ENCODE data around the gene HSPE1.
"Not testable (repeated sequence)": the region's sequence is repeated elsewhere in the genome, so short reads cannot be mapped to it uniquely, and the experiment has no call there.

HSPE1 gene

GRCh38 chr2:197499594-197500502, at the start of gene HSPE1, which contains the start of gene HSPD1:
Gene HSPE1 (plus strand): TSS chr2:197500379. CDS start chr2:197500437, 58 bp downstream.
Gene HSPD1 (minus strand): TSS chr2:197499840. CDS start chr2:197498848, 992 bp downstream.
- peak; percentile 99 for DNase-seq

GRCh38 chr2:197450465-197450864, 49.7 kb upstream of the HSPE1 start:
- no peak for DNase-seq

- DNase-seq = not testable (repeated sequence)
These were observed 49.2 kb upstream of the HSPE1 start for GRCh38 chr2:197450935-197451358.

GRCh38 chr2:197452754-197453122, 47.4 kb upstream of the HSPE1 start:
- DNase-seq = no peak

GRCh38 chr2:197453123-197453913, 46.9 kb upstream of the HSPE1 start, which contains the start of gene COQ10B:
Gene COQ10B (plus strand): TSS chr2:197453552. CDS start chr2:197453561, 9 bp downstream.
- peak; percentile 100 for DNase-seq

- DNase-seq = peak; percentile 83
These were observed 46.2 kb upstream of the HSPE1 start for GRCh38 chr2:197453914-197454398.

GRCh38 chr2:197454923-197455322, 45.3 kb upstream of the HSPE1 start:
- DNase-seq = no peak

GRCh38 chr2:197455428-197455827, 44.8 kb upstream of the HSPE1 start:
- DNase-seq = no peak

- no peak for DNase-seq
These were observed 39.5 kb upstream of the HSPE1 start for GRCh38 chr2:197460649-197461048.

GRCh38 chr2:197461057-197461456, 39.1 kb upstream of the HSPE1 start:
- no peak for DNase-seq

GRCh38 chr2:197464175-197464574, 36.0 kb upstream of the HSPE1 start:
- no peak for DNase-seq

GRCh38 chr2:197472166-197472565, 28.0 kb upstream of the HSPE1 start:
- no peak for DNase-seq

- DNase-seq = no peak
These were observed 22.4 kb upstream of the HSPE1 start for GRCh38 chr2:197477797-197478196.

GRCh38 chr2:197480165-197481036, 19.8 kb upstream of the HSPE1 start:
- no peak for DNase-seq

- not testable (repeated sequence) for DNase-seq
These were observed 15.9 kb upstream of the HSPE1 start for GRCh38 chr2:197484248-197484647.

GRCh38 chr2:197486175-197486574, 14.0 kb upstream of the HSPE1 start:
- no peak for DNase-seq

GRCh38 chr2:197487385-197487784, 12.8 kb upstream of the HSPE1 start:
- no peak for DNase-seq

- no peak for DNase-seq
These were observed 4.6 kb upstream of the HSPE1 start for GRCh38 chr2:197495433-197496134.

- DNase-seq = no peak
These were observed 3.5 kb upstream of the HSPE1 start for GRCh38 chr2:197496695-197497094.

- DNase-seq = no peak
These were observed 2.9 kb upstream of the HSPE1 start for GRCh38 chr2:197497326-197497725.

- no peak for DNase-seq
These were observed 1.8 kb upstream of the HSPE1 start for GRCh38 chr2:197498235-197498936.
